DND-41 (cell line): Measurements from ENCODE around the gene TRIM44.

ENCODE experiments used
- EZH2 ChIP-seq: IDR thresholded peaks from 3 replicates; pipeline ENCODE4 v1.6.1; 2012; ENCODE audit warnings: borderline replicate concordance, low read depth, mild to moderate bottlenecking, moderate library complexity, low read length, inconsistent platforms; ENCODE audit not compliant: severe bottlenecking
- TF ChIP-seq, protein P1 (sequence below): IDR thresholded peaks from 2 replicates; pipeline ENCODE4 v1.5.1; 2012; ENCODE audit warnings: borderline replicate concordance, low read length, moderate library complexity, mild to moderate bottlenecking; ENCODE audit not compliant: poor library complexity, severe bottlenecking; ENCODE audit errors: extremely low read depth

DNA sequence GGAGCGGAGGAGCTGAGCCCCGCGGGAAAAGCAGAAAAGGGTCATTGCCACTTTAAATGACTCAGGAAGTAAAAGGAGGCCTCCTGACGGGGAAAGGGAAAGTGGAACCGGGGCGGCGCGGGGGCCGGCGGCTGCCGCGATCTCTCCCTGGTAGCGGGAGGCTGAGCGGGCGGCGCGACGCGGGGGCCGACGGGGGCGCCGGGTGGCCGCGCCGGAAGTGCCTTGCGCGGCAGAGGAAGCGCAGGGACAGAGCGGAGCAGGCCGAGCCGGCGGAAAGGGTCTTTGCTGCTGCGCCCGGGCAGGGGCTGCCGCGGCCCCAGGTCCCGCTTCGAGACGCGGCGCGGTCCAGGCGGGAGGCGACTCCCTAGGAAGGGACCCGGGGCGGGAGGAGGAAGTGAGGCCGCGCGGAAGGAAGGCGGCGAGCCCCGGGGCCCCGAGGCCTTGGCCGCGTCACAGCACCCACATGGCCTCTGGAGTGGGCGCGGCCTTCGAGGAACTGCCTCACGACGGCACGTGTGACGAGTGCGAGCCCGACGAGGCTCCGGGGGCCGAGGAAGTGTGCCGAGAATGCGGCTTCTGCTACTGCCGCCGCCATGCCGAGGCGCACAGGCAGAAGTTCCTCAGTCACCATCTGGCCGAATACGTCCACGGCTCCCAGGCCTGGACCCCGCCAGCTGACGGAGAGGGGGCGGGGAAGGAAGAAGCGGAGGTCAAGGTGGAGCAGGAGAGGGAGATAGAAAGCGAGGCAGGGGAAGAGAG lies at the start of gene TRIM44:
- TF ChIP-seq EZH2: no peak
- TF ChIP-seq, protein P1, sequence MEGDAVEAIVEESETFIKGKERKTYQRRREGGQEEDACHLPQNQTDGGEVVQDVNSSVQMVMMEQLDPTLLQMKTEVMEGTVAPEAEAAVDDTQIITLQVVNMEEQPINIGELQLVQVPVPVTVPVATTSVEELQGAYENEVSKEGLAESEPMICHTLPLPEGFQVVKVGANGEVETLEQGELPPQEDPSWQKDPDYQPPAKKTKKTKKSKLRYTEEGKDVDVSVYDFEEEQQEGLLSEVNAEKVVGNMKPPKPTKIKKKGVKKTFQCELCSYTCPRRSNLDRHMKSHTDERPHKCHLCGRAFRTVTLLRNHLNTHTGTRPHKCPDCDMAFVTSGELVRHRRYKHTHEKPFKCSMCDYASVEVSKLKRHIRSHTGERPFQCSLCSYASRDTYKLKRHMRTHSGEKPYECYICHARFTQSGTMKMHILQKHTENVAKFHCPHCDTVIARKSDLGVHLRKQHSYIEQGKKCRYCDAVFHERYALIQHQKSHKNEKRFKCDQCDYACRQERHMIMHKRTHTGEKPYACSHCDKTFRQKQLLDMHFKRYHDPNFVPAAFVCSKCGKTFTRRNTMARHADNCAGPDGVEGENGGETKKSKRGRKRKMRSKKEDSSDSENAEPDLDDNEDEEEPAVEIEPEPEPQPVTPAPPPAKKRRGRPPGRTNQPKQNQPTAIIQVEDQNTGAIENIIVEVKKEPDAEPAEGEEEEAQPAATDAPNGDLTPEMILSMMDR: no peak
